ENCODE measurements around the gene LRR1.

DNA sequence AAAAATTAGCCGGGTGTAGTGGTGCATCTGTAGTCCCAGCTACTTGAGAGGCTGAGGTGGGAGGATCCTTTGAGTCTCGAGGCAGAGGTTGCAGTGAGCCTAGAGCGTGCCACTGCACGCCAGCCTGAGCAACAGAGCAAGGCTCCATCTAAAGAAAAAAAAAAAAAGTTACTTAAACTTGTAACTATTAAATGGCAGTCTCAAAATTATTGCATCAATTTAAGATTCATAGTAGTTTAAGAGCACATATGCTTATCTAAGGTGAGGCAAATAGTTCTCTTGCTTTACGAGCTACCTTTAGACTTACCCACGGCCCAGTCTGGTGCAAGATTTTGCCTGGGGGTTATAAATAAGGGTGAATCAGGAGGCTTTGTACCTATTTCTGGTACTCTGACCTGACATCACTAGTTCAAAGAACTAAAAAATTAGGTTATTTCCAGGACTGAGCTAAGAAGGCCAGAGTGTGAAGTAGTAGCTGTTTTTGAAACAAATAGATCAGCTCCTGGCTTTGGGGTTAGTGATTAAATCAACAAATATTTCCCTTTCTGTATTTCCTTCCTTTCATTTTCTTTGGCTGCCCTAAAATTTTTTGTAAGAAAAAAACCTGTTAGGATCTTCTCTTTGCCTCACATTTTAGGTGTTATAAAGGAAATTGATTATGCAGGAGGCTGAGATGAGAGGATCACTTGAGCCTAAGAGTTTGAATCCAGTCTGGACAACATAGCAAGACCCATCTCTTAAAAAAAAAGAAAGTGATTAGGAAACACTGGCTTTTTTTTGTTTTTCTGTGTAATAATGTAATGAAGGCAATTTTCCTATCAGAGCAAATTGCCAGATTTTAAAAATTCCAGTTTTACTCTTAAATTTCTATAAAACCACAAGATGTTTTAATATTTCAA lies 25.4 kb downstream of the LRR1 start:
- no peak for TF ChIP-seq GATA2 (IDR thresholded peaks at IDR 0.05; ENCODE audit: low read depth, low read length)
- TF ChIP-seq GATA3 (IDR thresholded peaks at IDR 0.05; ENCODE audit: low read depth, low read length): no peak

Data from SH-SY5Y (cell line).